GM23338 (cell line): ENCODE results near the gene AARS2. TPM values are rescaled to one million over a fixed set of nuclear protein-coding genes. Genes with fewer than 3 reads are reported as not detected.

Experiments used
- ATAC-seq: fragments of 200-7000 bp; cut with Tn5 transposase; 3 replicates; pipeline ENCODE4 v1.9.1; 2020
- DNase-seq: peaks from one replicate; pipeline ENCODE4 v3.0.0-alpha.2; 2015; ENCODE audit warnings: low spot score
- H2AFZ ChIP-seq: fragments of 200-600 bp; sonication (generic); 2 replicates; pipeline ENCODE4 v1.8.0; 2016; ENCODE audit warnings: antibody characterized with exemption, mild to moderate bottlenecking, moderate library complexity
- H3F3A ChIP-seq: fragments of 200-600 bp; sonication (generic); replicated peaks from 2 replicates; pipeline ENCODE4 v1.8.0; 2017; ENCODE audit warnings: antibody characterized with exemption, mixed run types, low read depth
- H3K27ac ChIP-seq: fragments of 200-600 bp; sonication (generic); 2 replicates; pipeline ENCODE4 v1.6.1; 2016; ENCODE audit warnings: low read depth
- H3K27me3 ChIP-seq: fragments of 200-600 bp; sonication (generic); 2 replicates; pipeline ENCODE4 v1.8.0; 2016; ENCODE audit warnings: mild to moderate bottlenecking, mixed run types, moderate library complexity; ENCODE audit not compliant: insufficient read depth
- H3K36me3 ChIP-seq: fragments of 200-600 bp; sonication (generic); 2 replicates; pipeline ENCODE4 v1.8.0; 2016; ENCODE audit warnings: mild to moderate bottlenecking; ENCODE audit not compliant: insufficient read depth
- H3K4me1 ChIP-seq: fragments of 200-600 bp; sonication (generic); 2 replicates; pipeline ENCODE4 v1.8.0; 2016; ENCODE audit warnings: mild to moderate bottlenecking, moderate library complexity; ENCODE audit not compliant: insufficient read depth
- H3K4me2 ChIP-seq: fragments of 200-600 bp; sonication (generic); 2 replicates; pipeline ENCODE4 v1.7.1; 2017; ENCODE audit warnings: mixed run types
- H3K4me3 ChIP-seq: fragments of 200-600 bp; sonication (generic); 2 replicates; pipeline ENCODE4 v1.6.1; 2016; ENCODE audit warnings: mixed run types
- H3K79me2 ChIP-seq: fragments of 200-600 bp; sonication (generic); replicated peaks from 2 replicates; pipeline ENCODE4 v1.8.0; 2017; ENCODE audit warnings: mild to moderate bottlenecking; ENCODE audit not compliant: insufficient read depth
- H3K9me2 ChIP-seq: fragments of 200-600 bp; sonication (generic); 2 replicates; pipeline ENCODE4 v1.8.0; 2017; ENCODE audit not compliant: insufficient read depth
- H4K20me1 ChIP-seq: fragments of 200-600 bp; sonication (generic); replicated peaks from 2 replicates; pipeline ENCODE4 v1.8.0; 2017; ENCODE audit warnings: mild to moderate bottlenecking; ENCODE audit not compliant: insufficient read depth
- H3K27ac Mint-ChIP-seq: 2 replicates; pipeline ENCODE4 v1.8.0; 2020; ENCODE audit warnings: inconsistent platforms, mild to moderate bottlenecking, moderate library complexity, mixed read lengths
- H3K27me3 Mint-ChIP-seq: 3 replicates; pipeline ENCODE4 v1.8.0; 2022; ENCODE audit warnings: low read depth, mild to moderate bottlenecking, moderate library complexity, mixed read lengths, inconsistent platforms; ENCODE audit not compliant: insufficient read depth, poor library complexity
- H3K36me3 Mint-ChIP-seq: 3 replicates; pipeline ENCODE4 v1.8.0; 2021; ENCODE audit warnings: low read depth, mild to moderate bottlenecking, inconsistent platforms, moderate library complexity, mixed read lengths
- H3K4me1 Mint-ChIP-seq: 3 replicates; pipeline ENCODE4 v1.8.0; 2020; ENCODE audit warnings: mild to moderate bottlenecking, inconsistent platforms, mixed read lengths
- H3K4me3 Mint-ChIP-seq: 3 replicates; pipeline ENCODE4 v1.8.0; 2021; ENCODE audit warnings: moderate library complexity, mild to moderate bottlenecking, inconsistent platforms, mixed read lengths
- H3K9me3 Mint-ChIP-seq: 3 replicates; pipeline ENCODE4 v1.8.0; 2020; ENCODE audit warnings: moderate library complexity, mild to moderate bottlenecking, inconsistent platforms, mixed read lengths
- CREB1 ChIP-seq: fragments of 250-450 bp; sonication (Bioruptor Pico); IDR thresholded peaks from 2 replicates; pipeline ENCODE4 v1.5.0; 2020; ENCODE audit warnings: low read depth, mild to moderate bottlenecking, moderate library complexity
- NANOG ChIP-seq: IDR thresholded peaks from 2 replicates; pipeline ENCODE4 v1.6.1; 2016; ENCODE audit warnings: antibody characterized with exemption, borderline replicate concordance
- ZNF331 ChIP-seq: fragments of 250-450 bp; sonication (Bioruptor Pico); IDR thresholded peaks from 2 replicates; pipeline ENCODE4 v1.5.0; 2020; ENCODE audit warnings: low read depth, mild to moderate bottlenecking, moderate library complexity
- polyA plus RNA-seq: library from polyadenylated mRNA; unstranded; fragments of >200 nt; fragmentation: Nextera tagmentation; extraction: Ambion mirVana; gene quantifications from 2 replicates; pipeline ENCODE4 v1.2.1, GENCODE V29; 2016
- total RNA-seq: library from RNA; depleted of rRNA; stranded (reverse); fragments of >200 nt; shearing (Covaris generic); gene quantifications from 2 replicates; pipeline ENCODE4 v1.2.3, GENCODE V29; 2014
- TF ChIP-seq, protein P1 (sequence below), 2 experiments: fragments of 200-600 bp in 1 of 2; sonication (generic) in 1 of 2; conservative IDR thresholded peaks; 2 replicates each; pipeline versions ENCODE4 v1.5.1 to v1.6.1; 2016 to 2017; ENCODE audit warnings: antibody characterized with exemption in 2 of 2, low read depth in 2 of 2, mild to moderate bottlenecking in 2 of 2, moderate library complexity in 1 of 2
- TF ChIP-seq, protein P2 (sequence below): IDR thresholded peaks from one replicate; pipeline ENCODE4 v1.6.1; 2018; ENCODE audit warnings: antibody characterized with exemption; ENCODE audit not compliant: unreplicated experiment
- TF ChIP-seq, protein P3 (sequence below): fragments of 250-450 bp; sonication (Bioruptor Pico); IDR thresholded peaks from 2 replicates; pipeline ENCODE4 v1.5.0; 2020; ENCODE audit warnings: mild to moderate bottlenecking, moderate library complexity
- TF ChIP-seq, protein P4 (sequence below): IDR thresholded peaks from 2 replicates; pipeline ENCODE4 v1.6.1; 2016; ENCODE audit warnings: antibody characterized with exemption

The AARS2 gene
- total and polyA plus RNA-seq, 2 experiments from 2014 or later, result 6.5 to 23.2 TPM

DNA sequence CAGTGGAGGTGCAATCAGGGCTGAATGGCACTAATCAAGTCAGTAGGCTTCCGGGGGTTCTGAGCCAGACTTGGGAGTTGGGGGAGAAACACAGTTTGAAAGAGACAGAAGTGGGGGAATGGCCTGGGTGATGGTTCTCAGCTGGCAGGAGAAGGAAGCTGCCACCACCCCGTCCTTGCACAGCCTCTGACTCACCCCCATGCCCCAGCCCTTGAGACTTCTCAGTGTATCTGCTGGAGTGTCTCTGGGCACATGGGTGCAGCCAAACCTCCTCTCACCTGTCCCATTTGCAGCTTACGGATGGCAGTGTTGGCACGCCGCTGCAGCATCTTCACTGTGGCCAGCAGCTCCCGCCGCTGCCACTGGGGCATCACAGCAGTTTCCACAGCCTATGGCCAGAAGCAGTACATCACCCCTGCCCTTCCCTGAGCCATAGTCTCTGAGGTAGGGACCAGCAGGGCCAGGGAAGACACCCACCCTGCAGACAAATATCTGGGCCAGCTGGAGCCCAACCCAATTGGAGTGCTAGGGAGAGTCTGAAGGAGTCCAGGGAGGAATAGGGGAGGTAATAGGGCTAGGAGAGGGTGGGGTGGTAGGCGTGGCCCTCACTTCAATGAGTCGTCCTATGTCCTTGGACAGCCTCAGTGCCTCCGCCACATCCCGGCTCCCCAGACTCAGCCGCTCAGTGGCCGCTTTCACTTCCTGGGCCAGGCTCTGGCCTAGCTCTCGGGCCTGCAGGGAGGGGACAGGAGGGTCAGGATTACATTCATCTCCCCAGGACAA, 11.2 kb downstream of the AARS2 start:
- TF ChIP-seq CREB1 (CRISPR knock-in tag), result no peak
- TF ChIP-seq, protein P1, sequence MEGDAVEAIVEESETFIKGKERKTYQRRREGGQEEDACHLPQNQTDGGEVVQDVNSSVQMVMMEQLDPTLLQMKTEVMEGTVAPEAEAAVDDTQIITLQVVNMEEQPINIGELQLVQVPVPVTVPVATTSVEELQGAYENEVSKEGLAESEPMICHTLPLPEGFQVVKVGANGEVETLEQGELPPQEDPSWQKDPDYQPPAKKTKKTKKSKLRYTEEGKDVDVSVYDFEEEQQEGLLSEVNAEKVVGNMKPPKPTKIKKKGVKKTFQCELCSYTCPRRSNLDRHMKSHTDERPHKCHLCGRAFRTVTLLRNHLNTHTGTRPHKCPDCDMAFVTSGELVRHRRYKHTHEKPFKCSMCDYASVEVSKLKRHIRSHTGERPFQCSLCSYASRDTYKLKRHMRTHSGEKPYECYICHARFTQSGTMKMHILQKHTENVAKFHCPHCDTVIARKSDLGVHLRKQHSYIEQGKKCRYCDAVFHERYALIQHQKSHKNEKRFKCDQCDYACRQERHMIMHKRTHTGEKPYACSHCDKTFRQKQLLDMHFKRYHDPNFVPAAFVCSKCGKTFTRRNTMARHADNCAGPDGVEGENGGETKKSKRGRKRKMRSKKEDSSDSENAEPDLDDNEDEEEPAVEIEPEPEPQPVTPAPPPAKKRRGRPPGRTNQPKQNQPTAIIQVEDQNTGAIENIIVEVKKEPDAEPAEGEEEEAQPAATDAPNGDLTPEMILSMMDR (conservative IDR thresholded peaks at IDR 0.05; ENCODE audit: low read depth in 2 of 2), result no peak
- TF ChIP-seq, protein P2, sequence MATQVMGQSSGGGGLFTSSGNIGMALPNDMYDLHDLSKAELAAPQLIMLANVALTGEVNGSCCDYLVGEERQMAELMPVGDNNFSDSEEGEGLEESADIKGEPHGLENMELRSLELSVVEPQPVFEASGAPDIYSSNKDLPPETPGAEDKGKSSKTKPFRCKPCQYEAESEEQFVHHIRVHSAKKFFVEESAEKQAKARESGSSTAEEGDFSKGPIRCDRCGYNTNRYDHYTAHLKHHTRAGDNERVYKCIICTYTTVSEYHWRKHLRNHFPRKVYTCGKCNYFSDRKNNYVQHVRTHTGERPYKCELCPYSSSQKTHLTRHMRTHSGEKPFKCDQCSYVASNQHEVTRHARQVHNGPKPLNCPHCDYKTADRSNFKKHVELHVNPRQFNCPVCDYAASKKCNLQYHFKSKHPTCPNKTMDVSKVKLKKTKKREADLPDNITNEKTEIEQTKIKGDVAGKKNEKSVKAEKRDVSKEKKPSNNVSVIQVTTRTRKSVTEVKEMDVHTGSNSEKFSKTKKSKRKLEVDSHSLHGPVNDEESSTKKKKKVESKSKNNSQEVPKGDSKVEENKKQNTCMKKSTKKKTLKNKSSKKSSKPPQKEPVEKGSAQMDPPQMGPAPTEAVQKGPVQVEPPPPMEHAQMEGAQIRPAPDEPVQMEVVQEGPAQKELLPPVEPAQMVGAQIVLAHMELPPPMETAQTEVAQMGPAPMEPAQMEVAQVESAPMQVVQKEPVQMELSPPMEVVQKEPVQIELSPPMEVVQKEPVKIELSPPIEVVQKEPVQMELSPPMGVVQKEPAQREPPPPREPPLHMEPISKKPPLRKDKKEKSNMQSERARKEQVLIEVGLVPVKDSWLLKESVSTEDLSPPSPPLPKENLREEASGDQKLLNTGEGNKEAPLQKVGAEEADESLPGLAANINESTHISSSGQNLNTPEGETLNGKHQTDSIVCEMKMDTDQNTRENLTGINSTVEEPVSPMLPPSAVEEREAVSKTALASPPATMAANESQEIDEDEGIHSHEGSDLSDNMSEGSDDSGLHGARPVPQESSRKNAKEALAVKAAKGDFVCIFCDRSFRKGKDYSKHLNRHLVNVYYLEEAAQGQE, result no peak
- TF ChIP-seq ZNF331 (CRISPR knock-in tag), result no peak
- TF ChIP-seq NANOG, result no peak
- TF ChIP-seq, protein P3, sequence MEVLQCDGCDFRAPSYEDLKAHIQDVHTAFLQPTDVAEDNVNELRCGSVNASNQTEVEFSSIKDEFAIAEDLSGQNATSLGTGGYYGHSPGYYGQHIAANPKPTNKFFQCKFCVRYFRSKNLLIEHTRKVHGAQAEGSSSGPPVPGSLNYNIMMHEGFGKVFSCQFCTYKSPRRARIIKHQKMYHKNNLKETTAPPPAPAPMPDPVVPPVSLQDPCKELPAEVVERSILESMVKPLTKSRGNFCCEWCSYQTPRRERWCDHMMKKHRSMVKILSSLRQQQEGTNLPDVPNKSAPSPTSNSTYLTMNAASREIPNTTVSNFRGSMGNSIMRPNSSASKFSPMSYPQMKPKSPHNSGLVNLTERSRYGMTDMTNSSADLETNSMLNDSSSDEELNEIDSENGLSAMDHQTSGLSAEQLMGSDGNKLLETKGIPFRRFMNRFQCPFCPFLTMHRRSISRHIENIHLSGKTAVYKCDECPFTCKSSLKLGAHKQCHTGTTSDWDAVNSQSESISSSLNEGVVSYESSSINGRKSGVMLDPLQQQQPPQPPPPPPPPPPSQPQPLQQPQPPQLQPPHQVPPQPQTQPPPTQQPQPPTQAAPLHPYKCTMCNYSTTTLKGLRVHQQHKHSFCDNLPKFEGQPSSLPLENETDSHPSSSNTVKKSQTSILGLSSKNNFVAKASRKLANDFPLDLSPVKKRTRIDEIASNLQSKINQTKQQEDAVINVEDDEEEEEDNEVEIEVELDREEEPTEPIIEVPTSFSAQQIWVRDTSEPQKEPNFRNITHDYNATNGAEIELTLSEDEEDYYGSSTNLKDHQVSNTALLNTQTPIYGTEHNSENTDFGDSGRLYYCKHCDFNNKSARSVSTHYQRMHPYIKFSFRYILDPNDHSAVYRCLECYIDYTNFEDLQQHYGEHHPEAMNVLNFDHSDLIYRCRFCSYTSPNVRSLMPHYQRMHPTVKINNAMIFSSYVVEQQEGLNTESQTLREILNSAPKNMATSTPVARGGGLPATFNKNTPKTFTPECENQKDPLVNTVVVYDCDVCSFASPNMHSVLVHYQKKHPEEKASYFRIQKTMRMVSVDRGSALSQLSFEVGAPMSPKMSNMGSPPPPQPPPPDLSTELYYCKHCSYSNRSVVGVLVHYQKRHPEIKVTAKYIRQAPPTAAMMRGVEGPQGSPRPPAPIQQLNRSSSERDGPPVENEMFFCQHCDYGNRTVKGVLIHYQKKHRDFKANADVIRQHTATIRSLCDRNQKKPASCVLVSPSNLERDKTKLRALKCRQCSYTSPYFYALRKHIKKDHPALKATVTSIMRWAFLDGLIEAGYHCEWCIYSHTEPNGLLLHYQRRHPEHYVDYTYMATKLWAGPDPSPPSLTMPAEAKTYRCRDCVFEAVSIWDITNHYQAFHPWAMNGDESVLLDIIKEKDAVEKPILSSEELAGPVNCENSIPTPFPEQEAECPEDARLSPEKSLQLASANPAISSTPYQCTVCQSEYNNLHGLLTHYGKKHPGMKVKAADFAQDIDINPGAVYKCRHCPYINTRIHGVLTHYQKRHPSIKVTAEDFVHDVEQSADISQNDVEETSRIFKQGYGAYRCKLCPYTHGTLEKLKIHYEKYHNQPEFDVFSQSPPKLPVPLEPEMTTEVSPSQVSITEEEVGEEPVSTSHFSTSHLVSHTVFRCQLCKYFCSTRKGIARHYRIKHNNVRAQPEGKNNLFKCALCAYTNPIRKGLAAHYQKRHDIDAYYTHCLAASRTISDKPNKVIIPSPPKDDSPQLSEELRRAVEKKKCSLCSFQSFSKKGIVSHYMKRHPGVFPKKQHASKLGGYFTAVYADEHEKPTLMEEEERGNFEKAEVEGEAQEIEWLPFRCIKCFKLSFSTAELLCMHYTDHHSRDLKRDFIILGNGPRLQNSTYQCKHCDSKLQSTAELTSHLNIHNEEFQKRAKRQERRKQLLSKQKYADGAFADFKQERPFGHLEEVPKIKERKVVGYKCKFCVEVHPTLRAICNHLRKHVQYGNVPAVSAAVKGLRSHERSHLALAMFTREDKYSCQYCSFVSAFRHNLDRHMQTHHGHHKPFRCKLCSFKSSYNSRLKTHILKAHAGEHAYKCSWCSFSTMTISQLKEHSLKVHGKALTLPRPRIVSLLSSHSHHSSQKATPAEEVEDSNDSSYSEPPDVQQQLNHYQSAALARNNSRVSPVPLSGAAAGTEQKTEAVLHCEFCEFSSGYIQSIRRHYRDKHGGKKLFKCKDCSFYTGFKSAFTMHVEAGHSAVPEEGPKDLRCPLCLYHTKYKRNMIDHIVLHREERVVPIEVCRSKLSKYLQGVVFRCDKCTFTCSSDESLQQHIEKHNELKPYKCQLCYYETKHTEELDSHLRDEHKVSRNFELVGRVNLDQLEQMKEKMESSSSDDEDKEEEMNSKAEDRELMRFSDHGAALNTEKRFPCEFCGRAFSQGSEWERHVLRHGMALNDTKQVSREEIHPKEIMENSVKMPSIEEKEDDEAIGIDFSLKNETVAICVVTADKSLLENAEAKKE (CRISPR knock-in tag), result no peak
- TF ChIP-seq, protein P4, sequence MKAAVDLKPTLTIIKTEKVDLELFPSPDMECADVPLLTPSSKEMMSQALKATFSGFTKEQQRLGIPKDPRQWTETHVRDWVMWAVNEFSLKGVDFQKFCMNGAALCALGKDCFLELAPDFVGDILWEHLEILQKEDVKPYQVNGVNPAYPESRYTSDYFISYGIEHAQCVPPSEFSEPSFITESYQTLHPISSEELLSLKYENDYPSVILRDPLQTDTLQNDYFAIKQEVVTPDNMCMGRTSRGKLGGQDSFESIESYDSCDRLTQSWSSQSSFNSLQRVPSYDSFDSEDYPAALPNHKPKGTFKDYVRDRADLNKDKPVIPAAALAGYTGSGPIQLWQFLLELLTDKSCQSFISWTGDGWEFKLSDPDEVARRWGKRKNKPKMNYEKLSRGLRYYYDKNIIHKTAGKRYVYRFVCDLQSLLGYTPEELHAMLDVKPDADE, result no peak
- Histone ChIP-seq H4K20me1 (0 out of 2 replicates have a peak, but pooled peaks cover 3% of the 10 kb centered on the region), H2AFZ (no peak overlapping the region), H3K79me2 (no peaks in the 10 kb centered on the region), H3K36me3 (peaks cover 7% of the 10 kb centered on the region; the same call in 1 of the 2 replicates), H3K4me1 (no peaks in the 10 kb centered on the region; the same call in 1 of the 2 replicates), H3K4me3 (no peak overlapping the region), H3K27ac (no peak overlapping the region), H3K4me2 (no peak overlapping the region), H3F3A (peaks cover 15% of the 10 kb centered on the region; the same call in 1 of the 2 replicates), H3K9me2 (no peaks in the 10 kb centered on the region), H3K27me3 (peaks cover 12% of the 10 kb centered on the region; the same call in 1 of the 2 replicates)
- DNase-seq (no peak), ATAC-seq (no peak)
- Mint-ChIP-seq H3K36me3 (peaks cover 66% of the 10 kb centered on the region), H3K27me3 (peaks cover 21% of the 10 kb centered on the region), H3K27ac (no peak overlapping the region), H3K9me3 (no peaks in the 10 kb centered on the region), H3K4me1 (peaks cover 8% of the 10 kb centered on the region; the same call in 1 of the 3 replicates), H3K4me3 (no peak overlapping the region)
